SK-N-MC (cell line): Measurements from ENCODE around the gene RPS19.

Experiments
- DNase-seq: peaks from one replicate; pipeline ENCODE4 v3.0.0-alpha.2; 2011; ENCODE audit warnings: low read depth, low spot score
- H3K27ac ChIP-seq: fragments of 200-600 bp; sonication (generic); 2 replicates; pipeline ENCODE4 v1.5.1; 2016; ENCODE audit warnings: mixed run types
- H3K36me3 ChIP-seq: fragments of 200-600 bp; sonication (generic); 2 replicates; pipeline ENCODE4 v1.6.1; 2017; ENCODE audit warnings: antibody characterized with exemption, low read length, mixed read lengths; ENCODE audit not compliant: insufficient read depth
- H3K4me3 ChIP-seq: fragments of 200-600 bp; sonication (generic); 2 replicates; pipeline ENCODE4 v1.5.1; 2016
- H3K9ac ChIP-seq: fragments of 200-600 bp; sonication (generic); 2 replicates; pipeline ENCODE4 v1.8.0; 2017; ENCODE audit warnings: mixed run types, mixed read lengths; ENCODE audit not compliant: insufficient read length
- H3K9me3 ChIP-seq: fragments of 200-600 bp; sonication (generic); 2 replicates; pipeline ENCODE4 v1.6.1; 2017; ENCODE audit warnings: low read depth, mild to moderate bottlenecking, antibody characterized with exemption, low read length, moderate library complexity, mixed read lengths
- EZH2 ChIP-seq: fragments of 200-600 bp; sonication (generic); IDR thresholded peaks from one replicate; pipeline ENCODE4 v1.6.1; 2017; ENCODE audit warnings: antibody characterized with exemption
- FOXP2 ChIP-seq: optimal IDR thresholded peaks from 2 replicates; pipeline ENCODE3; 2011; ENCODE audit warnings: mild to moderate bottlenecking, moderate library complexity; ENCODE audit not compliant: insufficient read depth; ENCODE audit errors: extremely low read length, control extremely low read depth
- POLR2AphosphoS5 ChIP-seq: IDR thresholded peaks from 2 replicates; pipeline ENCODE4 v1.6.1; 2012; ENCODE audit warnings: mild to moderate bottlenecking, low read depth, low read length, borderline replicate concordance

RPS19 gene

DNA sequence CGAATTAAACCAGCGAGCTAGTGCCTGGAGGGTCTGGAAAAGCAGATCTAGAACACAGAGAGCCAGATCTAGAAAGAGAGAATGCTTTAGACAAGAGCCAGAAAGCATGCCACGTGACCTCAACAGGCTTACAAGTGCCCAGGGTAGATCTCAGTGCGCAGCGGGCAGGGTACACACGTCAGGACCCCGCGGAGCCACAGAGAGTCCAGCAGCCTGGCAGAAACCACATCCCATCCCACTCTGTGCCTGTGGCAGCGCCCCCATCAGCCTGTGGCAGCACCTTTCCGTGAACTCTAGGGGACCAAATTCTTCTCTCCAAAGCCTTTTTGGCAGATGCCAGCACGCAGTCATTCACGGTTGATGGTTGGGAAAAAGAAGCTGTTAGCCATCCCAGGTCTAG is 28.9 kb downstream of the RPS19 start:
- no peak overlapping the region for H3K4me3 ChIP-seq
- no peaks in the 10 kb centered on the region for H3K9me3 ChIP-seq
- peaks cover 19% of the 10 kb centered on the region; the same call in 1 of the 2 replicates for H3K36me3 ChIP-seq
- no peak overlapping the region for H3K9ac ChIP-seq
- H3K27ac ChIP-seq: no peak overlapping the region
- TF ChIP-seq POLR2AphosphoS5 (no peak), EZH2 (no peak), FOXP2 (no peak)
- DNase-seq: no peak

DNA sequence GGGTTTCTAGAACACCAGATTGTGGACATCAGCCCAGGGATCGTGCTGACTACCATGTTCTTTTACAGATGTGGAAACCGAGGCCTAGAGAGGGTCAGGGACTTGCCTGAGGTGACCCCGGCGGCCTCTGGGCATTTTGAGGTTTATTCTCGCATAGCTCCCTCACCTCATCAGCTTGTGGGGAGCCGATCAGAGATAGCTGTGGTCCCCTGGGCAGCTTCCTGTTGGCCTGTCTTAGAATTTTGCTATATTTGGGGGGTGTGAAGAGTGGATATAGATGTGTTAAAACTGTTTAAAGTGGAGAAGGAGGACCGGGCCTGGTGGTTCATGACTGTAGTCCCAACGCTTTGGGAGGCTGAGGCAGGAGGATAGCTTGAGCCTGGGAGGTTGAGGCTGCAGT is 29.8 kb downstream of the RPS19 start:
- H3K27ac ChIP-seq: no peak overlapping the region
- peaks cover 21% of the 10 kb centered on the region; the same call in 1 of the 2 replicates for H3K36me3 ChIP-seq
- no peak overlapping the region for H3K9ac ChIP-seq
- no peak for DNase-seq
- H3K4me3 ChIP-seq: no peak overlapping the region
- no peaks in the 10 kb centered on the region for H3K9me3 ChIP-seq
- TF ChIP-seq POLR2AphosphoS5 (no peak), FOXP2 (no peak), EZH2 (no peak)

DNA sequence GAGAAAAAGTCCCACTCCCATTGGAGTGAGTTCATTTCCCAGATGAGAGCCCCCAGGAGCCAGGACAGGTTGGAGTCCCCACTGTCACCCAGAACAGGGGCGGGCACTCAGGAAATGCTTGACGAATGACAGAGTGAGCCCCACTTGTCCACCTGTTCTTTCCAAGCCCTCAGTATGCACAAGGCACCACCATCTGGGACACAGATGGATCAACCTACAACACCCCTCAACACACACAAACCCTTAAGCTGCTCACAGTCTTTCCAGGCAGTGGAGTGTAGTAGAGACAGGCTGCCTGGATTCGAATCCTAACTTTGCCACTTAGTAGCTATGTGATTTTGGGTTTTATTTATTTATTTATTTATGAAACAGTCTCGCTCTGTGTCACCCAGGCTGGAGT is 30.9 kb downstream of the RPS19 start:
- H3K9ac ChIP-seq: no peak overlapping the region
- TF ChIP-seq FOXP2: no peak
- TF ChIP-seq EZH2: no peak
- TF ChIP-seq POLR2AphosphoS5: no peak
- no peak for DNase-seq
- H3K4me3 ChIP-seq: no peak overlapping the region
- H3K9me3 ChIP-seq: no peaks in the 10 kb centered on the region
- H3K36me3 ChIP-seq: peaks cover 30% of the 10 kb centered on the region; the same call in 1 of the 2 replicates
- H3K27ac ChIP-seq: no peak overlapping the region

- Histone ChIP-seq H3K27ac (no peak overlapping the region), H3K36me3 (peaks cover 30% of the 10 kb centered on the region; the same call in 1 of the 2 replicates), H3K4me3 (no peak overlapping the region), H3K9me3 (no peaks in the 10 kb centered on the region), H3K9ac (no peak overlapping the region)
- no peak for TF ChIP-seq POLR2AphosphoS5
- no peak for TF ChIP-seq FOXP2
- TF ChIP-seq EZH2: no peak
- DNase-seq: no peak
Observed at GRCh38 chr19:41892173-41892902, 32.3 kb downstream of the RPS19 start.

GRCh38 chr19:41893899-41894298 is 33.8 kb downstream of the RPS19 start:
- TF ChIP-seq FOXP2 (no peak), POLR2AphosphoS5 (no peak), EZH2 (no peak)
- Histone ChIP-seq H3K9ac (no peak overlapping the region), H3K27ac (no peak overlapping the region), H3K9me3 (no peaks in the 10 kb centered on the region), H3K36me3 (peaks cover 34% of the 10 kb centered on the region; the same call in 1 of the 2 replicates), H3K4me3 (no peak overlapping the region)
- DNase-seq: no peak

GRCh38 chr19:41894350-41894749 is 34.3 kb downstream of the RPS19 start:
- Histone ChIP-seq H3K36me3 (peaks cover 29% of the 10 kb centered on the region; the same call in 1 of the 2 replicates), H3K9me3 (no peaks in the 10 kb centered on the region), H3K4me3 (no peak overlapping the region), H3K9ac (no peak overlapping the region), H3K27ac (no peak overlapping the region)
- TF ChIP-seq EZH2: no peak
- TF ChIP-seq POLR2AphosphoS5: no peak
- no peak for TF ChIP-seq FOXP2
- DNase-seq: no peak

DNA sequence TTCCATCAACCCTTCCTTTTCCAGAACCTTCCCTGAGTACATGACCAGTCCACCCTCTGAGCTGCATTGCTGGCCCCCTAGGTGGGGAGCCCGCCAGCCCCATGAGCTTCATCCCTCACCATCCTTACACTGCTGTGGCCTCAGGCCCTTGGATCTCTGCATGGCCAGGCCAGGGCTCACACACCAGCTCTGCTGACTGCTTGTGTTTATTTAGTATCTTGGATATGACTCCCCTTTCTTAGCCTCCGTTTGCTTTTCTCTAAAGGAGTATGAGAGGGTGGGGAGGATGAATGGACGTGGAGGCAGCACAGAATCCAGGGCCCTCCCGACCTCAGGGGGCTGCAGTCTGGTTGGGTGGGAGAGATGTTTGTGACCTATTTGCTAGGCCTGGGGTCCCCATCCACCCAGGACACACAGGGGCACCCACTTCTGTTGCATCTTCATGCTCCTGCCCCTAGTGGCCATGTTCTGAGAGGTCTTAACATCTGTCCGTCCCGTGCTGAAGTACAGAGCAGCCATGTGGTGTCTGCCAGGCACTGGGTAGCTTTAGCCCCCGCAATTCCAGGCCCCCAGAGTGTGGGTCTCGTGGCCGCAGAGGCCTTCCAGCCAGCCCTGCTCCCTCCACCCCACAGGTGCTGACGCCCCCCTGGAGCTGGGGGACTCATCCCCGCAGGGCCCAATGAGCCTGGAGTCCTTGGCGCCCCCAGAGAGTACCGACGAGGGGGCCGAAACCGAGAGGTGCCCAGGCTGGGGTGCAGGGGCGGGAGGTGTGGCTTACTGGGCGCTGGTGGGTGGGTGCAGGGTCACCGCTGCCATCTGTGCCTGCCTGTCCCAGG is 35.9 kb downstream of the RPS19 start:
- no peak overlapping the region for H3K9ac ChIP-seq
- no peaks in the 10 kb centered on the region for H3K9me3 ChIP-seq
- peaks cover 34% of the 10 kb centered on the region for H3K36me3 ChIP-seq
- H3K4me3 ChIP-seq: no peak overlapping the region
- TF ChIP-seq EZH2 (no peak), FOXP2 (no peak), POLR2AphosphoS5 (no peak)
- H3K27ac ChIP-seq: no peak overlapping the region
- no peak for DNase-seq

- Histone ChIP-seq H3K27ac (no peak overlapping the region), H3K9ac (no peak overlapping the region), H3K4me3 (no peak overlapping the region), H3K9me3 (no peaks in the 10 kb centered on the region), H3K36me3 (peaks cover 37% of the 10 kb centered on the region)
- DNase-seq: no peak
- TF ChIP-seq EZH2: no peak
- TF ChIP-seq POLR2AphosphoS5: no peak
- no peak for TF ChIP-seq FOXP2
Observed at GRCh38 chr19:41896581-41896942, 36.5 kb downstream of the RPS19 start.
